Medulla oblongata (tissue), 1 donor: Measurements from ENCODE around the gene GPS2.

Experiments used
- DNase-seq: peaks from one replicate; pipeline ENCODE4 v3.0.0-alpha.2; 2015; ENCODE audit errors: extremely low spot score

The GPS2 gene

DNA sequence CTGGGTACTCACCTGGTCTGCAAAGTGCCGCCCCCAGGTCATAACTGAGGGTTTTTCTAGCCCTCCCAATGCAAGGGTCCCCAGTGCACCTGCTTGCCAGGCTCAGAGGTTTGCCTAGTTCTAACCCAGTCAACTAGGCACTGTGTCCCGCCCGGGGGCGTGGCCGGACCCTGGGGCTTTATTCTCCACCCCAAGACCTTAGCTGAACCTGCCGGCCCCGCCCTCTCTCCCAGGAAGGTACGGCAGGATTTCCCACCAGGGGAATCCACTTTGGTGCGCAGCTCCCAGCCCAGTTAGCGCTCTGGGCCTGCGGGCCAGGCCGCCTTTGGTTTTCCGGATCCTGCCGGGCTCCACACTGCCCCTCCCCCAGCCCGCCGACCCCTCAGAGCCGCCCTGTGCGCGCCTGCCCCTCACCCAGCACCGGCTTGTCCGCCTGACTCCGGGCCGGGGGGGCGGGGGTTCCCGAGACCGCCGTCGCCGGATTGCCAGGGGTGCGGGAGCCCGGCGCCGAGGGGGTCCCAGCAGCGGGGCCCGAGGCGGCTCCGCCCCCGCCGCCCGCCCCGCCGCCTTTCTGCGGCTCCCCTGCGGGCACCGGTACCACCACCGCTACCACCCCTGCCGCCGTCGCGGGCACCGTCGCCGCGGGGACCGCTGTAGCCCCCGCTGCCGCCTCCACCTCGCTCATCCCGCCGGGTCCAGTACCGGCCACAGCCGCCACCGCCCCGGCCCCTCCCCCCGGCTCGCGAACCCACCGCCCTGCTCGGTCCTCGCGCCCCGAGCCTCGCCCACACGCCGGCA, 21.1 kb downstream of the GPS2 start:
- DNase-seq = no peak

DNA sequence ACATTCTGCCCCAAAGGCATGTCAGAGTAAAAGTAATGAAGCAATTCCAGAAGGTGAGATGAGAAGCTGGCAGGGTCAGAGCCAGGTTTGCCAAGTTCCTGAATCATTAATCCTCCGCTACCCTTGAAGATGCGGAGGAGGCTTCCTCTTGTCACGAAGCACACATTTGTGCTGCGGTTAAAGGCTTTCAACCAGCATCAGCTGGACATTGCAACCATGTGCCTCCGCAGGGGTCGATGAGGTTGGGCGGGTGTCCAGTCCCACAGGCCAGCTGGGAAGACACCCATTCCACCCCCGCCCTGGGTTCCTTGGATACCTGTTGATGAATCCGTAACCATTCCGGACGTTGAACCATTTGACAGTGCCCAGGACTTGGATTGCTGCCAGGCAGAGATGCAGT, 22.0 kb downstream of the GPS2 start:
- DNase-seq = no peak

DNA sequence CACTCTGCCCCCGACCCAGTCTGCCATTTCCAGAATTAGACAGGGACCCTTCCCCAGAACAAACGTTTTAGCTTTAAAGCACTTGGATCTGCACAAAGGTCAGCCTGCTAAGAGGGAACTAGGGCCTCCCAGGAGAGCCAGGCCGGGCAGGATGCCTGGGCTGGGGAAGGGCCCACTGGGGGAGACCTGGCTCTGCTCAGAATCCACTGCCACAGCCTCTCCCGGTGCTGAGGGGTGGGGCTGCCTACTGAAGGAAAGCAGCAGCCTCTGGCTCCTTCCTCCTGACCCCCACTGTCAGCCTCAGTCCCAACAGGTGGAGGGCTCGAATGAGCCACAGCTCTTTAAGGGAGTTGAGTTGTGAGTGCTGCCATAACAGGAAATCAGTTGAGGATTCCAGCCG, 22.4 kb downstream of the GPS2 start:
- DNase-seq = peak; percentile 39

DNA sequence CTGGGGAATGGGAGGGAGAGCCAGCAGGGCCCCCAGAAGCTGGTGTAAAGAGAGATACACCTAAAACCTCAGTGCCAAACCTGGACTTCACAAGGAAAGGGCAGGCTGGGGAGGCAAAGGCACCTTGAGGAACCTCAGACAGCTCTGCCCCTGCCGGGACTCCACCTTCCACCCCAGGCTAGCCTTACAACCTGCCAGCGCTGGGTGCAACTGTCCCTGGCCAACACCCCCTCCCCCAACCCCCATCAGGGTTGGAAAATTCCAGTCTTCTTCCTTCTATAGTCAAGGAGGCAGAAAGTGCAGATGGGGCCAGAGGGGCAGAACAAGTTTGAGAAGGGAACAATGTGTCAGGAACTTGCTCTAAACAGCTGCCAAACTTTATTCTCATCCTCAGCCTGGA, 23.0 kb downstream of the GPS2 start:
- no peak for DNase-seq

DNA sequence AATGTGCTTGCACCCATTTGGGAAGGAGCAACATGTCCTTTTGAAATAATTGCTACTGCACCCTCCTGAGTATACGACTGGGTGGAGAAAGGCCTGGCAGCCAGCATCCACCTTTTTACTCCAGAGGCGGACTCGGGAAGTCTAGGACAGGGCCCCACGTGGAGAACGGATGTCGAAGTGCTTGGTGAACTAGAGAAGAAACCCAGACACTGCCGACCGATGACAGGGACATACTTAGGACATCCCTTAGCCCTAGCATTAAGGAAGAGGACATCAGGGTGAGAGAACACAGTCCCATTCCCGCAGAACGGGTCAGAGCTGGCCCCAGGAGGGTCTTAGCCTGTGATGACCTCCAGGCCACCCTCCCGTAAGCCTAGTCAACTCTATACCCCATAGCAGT, 24.5 kb downstream of the GPS2 start:
- DNase-seq = no peak

DNA sequence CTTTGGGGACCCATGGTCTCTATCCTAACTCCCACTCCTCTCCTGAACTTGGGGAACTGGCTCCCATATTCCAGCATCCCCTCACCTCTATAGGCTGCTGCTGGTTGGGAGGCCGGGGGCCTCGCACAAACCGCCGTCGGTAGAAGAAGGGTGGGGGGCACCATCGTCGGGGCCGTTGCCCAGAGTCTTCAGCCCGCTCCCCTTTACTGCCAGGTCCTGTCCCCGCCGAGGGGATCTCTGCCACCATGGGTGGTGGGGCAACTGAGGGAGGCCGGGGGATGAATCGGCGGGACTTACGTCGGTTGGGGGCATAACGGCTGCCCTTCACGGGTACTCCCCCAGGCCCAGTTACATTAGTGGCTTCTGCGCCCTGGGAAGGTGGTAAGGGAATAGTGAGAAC, 25.0 kb downstream of the GPS2 start:
- no peak for DNase-seq

DNA sequence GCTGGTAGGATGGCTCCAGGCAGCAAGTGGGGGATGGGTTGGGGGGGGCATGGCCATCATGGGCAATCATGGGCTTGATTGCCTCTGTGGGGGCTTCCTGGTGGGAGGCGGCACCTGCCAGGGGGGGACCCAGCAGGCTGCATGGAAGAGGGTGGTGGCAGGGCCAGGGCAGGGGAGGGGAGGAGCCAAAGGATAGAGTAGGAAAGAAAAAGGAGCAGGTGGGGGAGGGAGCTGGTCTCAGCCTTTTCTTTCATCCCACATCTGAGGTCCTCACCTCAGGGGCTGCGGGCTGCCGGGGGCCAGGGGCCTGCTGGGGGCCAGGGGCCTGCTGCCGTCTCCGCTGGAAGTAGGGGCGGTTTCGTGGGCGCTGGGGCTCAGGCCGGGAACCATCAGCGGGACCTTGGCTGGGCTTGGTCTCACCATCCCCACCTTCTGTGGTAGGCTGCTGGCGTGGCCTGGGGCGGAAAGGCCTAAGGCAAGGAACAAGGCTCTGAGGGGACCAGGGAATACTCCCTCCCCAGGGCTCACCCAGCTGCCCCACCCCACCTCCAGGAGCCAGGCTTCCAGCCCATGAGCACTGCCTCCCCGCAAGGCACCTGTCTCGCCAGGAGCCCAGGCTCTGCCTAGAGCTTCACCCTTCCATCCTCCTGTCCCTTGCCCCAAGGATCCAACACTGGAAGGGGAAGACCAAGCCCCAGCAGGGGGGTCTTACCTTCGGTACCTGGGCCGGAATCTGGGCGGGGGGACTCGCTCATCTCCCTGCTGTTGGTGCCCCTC, 25.7 kb downstream of the GPS2 start:
- no peak for DNase-seq

DNA sequence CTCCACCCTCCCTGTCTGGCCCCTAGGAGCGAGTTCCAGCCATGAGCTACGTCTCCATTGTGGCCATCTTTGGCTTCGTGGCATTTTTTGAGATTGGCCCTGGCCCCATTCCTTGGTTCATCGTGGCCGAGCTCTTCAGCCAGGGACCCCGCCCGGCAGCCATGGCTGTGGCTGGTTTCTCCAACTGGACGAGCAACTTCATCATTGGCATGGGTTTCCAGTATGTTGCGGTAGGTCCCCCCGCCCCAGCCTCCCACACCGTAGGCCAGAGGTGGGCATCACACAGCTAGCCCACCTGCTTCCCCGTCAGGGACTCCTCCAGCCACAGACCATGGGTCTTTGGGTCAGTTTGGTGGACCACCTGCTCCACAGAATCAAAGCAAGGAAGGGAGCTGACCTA, 29.5 kb downstream of the GPS2 start:
- DNase-seq = no peak

DNA sequence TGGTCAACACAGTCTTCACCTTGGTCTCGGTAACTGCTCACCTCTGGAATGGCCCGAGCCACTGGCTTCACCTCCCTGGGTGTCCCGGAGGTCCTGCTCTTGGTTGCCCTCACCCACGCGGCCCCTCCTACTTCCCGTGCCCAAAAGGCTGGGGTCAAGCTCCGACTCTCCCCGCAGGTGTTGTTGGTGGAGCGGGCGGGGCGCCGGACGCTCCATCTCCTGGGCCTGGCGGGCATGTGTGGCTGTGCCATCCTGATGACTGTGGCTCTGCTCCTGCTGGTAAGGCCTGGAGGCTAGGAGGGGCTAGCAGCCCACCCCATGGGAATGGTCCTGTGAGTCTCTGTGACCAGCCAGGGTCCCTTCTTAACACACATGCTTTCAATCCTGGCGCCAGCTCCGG, 30.2 kb downstream of the GPS2 start:
- no peak for DNase-seq

DNA sequence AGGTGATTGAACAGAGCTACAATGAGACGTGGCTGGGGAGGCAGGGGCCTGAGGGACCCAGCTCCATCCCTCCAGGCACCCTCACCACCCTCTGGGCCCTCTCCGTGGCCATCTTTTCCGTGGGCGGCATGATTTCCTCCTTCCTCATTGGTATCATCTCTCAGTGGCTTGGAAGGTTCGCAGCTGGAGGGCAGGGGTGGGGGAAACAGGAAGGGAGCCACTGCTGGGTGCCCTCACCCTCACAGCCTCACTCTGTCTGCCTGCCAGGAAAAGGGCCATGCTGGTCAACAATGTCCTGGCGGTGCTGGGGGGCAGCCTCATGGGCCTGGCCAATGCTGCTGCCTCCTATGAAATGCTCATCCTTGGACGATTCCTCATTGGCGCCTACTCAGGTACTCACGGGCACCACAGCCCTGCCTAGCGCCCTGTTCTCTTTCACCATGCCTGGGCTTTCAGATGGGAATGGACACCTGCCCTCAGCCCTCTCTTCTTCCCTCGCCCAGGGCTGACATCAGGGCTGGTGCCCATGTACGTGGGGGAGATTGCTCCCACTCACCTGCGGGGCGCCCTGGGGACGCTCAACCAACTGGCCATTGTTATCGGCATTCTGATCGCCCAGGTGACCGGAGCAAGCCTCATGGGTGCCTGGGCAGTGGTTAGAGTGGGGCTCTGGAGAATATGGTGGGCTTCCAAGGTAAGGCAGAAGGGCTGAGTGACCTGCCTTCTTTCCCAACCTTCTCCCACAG, 31.5 kb downstream of the GPS2 start:
- no peak for DNase-seq

DNA sequence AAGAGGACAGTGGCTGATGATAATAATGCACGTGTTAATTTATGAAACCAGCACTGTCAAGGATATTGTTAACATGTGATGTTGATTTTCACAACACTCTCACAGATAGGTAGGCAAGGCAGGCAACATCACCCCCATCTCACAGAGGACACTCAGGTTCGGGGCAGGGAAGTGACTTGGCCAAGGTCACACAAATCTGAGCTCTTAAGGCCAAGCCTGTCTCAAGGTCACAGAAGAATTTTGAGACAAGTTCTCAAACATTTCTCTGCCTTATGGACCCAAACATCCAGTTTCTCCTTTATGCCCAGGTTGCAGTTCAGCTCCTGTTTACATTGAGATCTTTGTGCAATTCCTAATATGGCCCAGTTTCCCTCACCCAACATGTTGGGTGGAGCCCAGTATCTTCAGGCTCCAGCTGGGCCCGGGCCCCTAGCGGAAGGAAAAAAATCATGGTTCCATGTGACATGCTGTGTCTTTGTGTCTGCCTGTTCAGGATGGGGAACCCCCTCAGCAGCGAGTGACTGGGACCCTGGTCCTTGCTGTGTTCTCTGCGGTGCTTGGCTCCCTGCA, 32.3 kb downstream of the GPS2 start:
- no peak for DNase-seq

DNA sequence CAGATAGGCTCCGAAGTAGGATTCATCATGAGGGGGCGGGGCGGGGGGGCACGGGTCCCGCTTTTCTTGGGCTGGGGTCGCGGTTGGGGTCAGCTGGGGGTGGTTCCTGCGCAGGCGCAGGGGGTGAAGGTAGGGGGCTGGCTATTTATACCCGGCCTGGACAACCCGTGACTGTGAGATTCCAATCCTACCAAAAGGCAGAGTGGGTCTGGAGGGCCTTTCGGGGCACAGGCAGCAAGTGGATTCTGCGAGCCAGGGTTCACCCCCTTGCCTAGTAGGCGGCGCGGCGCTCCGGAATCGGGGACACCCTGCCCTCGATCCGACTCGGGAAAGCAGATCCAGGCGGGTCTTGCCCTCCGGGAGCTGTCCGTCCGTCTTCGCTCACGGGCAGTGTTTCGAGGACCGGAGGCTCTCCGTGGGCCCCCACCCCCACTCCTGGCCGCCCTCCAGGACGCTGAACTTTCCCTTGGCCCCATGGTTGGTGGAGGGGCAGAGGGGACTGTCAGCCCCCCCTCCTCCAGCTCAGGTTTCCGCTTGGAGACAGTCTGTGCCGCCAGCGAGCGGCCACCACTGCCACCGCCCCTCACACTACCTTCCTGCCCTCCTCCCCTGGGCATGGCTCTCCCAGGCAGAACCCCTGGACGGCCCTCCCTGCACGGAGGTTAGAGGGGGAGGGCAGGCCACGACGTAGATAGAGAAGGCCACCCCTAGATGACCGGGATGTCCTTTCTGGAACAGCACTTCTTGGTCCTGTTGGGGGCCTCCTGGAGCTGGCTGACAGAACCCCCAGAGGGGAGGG, 33.0 kb downstream of the GPS2 start:
- no peak for DNase-seq

DNA sequence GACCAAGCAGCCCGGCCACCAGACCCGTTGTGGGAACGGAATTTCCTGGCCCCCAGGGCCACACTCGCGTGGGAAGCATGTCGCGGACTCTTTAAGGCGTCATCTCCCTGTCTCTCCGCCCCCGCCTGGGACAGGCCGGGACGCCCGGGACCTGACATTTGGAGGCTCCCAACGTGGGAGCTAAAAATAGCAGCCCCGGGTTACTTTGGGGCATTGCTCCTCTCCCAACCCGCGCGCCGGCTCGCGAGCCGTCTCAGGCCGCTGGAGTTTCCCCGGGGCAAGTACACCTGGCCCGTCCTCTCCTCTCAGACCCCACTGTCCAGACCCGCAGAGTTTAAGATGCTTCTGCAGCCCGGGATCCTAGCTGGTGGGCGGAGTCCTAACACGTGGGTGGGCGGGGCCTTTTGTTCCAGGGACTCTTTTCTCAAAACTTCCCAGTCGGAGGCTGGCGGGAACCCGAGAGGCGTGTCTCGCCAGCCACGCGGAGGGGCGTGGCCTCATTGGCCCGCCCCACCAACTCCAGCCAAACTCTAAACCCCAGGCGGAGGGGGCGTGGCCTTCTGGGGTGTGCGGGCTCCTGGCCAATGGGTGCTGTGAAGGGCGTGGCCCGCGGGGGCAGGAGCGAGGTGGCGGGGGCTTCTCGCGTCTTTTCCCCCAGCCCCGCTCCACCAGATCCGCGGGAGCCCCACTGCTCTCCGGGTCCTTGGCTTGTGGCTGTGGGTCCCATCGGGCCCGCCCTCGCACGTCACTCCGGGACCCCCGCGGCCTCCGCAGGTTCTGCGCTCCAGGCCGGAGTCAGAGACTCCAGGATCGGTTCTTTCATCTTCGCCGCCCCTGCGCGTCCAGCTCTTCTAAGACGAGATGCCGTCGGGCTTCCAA, 33.8 kb downstream of the GPS2 start, which contains the start of gene SLC2A4:
Gene SLC2A4, plus strand, starts transcription at position 645 of the 879 bp plus-strand sequence. Its CDS starts 217 bp downstream, at position 862.
- DNase-seq = peak; percentile 91

DNA sequence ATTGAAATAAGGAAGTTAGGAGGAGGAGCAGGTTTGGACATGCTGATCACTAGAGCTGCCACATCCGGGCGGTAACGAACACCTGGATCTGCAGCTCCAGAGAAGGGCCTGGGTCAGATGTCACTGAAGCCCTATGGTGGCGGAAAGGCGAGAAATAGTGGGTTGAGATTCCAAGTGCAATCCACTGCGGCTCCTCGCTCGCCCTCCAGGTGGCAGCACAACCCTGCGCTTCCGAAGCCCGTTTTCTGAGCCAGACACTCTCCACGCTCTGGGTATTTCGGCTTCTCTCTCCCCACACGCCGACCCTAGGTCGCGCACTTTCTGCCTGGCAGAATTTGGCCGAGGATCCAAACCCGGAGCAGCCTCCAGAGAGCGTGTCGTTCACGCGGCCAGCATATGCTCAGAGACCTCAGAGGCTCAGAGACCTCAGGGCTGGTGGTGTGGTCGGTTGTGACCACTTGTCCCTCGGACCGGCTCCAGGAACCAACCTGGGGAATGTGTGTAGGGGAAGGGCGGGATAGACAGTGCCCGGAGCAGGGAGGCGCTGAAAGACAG, 34.6 kb downstream of the GPS2 start:
- DNase-seq = peak; percentile 88

DNA sequence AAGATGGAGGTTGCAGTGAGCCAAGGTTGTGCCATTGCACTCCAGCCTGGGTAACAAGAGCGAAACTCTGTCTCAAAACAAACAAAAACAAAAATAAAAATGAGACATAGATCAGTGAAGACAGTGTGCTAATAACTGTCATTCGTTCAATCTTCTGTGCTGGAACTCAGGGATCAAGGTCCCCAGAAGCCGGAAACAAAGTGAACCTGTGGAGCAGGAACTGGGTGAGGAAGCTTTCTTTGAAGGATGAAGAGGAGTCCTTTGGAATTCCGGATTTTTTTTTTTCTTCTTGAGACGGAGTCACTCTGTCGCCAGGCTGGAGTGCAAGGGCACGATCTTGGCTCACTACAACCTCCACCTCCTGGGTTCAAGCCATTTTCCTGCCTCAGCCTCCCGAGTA, 35.7 kb downstream of the GPS2 start:
- no peak for DNase-seq

DNA sequence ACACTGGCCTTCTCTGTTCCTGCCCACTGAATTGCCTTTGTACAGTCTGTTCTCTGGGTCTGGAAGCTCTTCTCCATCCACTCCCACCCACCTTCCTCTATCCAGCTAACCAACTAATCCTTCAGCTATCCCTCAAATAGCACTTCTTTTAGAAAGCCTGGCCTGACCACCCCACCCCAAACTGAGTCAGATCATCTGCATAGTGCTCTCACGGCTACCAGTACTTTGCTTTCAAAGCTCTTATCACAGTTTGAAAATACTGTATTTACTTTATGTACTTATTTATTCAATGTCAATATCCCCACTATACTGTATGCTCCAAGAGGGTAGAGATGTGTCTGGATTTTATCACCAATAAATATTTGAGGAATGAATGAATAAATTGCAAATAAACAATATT, 48.4 kb downstream of the GPS2 start:
- no peak for DNase-seq

DNA sequence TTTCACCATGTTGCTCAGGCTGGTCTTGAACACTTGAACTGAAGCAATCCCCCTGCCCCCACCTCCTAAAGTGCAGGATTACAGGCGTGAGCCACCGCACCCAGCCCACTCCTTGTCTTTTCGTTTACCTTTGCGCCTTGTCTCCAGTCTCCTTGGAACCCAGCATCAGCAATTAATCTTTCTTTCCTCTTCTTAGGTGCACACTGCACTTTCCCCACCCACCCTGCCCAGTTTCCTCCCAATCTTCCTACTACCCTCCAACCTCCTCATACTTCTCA, 51.4 kb downstream of the GPS2 start:
- DNase-seq = no peak

DNA sequence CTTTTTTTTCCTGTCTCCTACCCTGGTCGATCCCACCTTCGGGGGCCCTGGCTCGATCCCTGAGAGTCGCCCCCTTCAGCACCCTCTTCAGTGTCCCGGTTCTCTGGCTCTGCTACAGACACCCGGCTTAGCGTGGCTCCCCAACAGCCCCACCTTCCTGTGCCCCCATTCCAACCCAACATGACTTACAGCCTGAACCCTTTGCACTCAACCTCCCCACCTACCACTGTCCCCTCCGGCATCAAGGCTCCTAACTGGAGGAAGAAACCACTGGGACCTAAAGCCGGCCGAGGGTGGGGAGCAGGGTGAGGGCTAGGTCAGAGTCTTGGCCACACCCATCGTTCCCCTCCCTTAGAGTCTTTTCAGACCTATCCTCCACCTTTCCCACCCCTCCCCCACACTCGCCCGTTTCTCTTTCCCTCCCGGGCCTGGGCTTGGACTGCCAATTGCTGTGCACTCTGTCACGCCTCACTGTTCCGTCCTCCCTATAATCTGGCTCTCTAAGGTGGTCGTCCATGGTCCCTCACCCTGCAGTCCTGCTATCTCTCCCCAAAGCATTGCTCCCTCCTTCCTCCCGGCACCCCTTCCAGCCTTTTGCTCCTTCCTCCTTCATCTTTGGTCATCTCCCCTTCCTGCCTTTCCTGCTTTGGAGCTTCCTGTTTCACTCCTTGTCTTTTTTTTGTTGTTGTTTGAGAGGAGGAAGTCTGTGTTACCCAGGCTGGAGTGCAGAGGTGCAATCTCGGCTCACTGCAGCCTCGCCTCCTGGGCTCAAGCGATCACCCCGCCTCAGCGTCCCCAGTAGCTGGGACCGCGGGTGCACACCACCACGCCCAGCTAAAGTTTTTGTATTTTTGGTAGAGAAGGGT, 52.0 kb downstream of the GPS2 start:
- no peak for DNase-seq
